SU-DHL-6 (cell line): ENCODE measurements around the gene SYNGR1.

Experiments
- EZH2phosphoT487 ChIP-seq: fragments of 200-600 bp; sonication (generic), shearing (Covaris generic); conservative IDR thresholded peaks from 2 replicates; pipeline ENCODE4 v1.6.1; 2018; ENCODE audit warnings: mild to moderate bottlenecking, antibody characterized with exemption, low read length, moderate library complexity, mixed read lengths
- TF ChIP-seq, protein P1 (sequence below): fragments of 200-600 bp; sonication (generic); IDR thresholded peaks from one replicate; pipeline ENCODE4 v1.5.1; 2017; ENCODE audit warnings: antibody characterized with exemption, mild to moderate bottlenecking, low read length, moderate library complexity; ENCODE audit not compliant: insufficient read depth, poor library complexity, severe bottlenecking

DNA sequence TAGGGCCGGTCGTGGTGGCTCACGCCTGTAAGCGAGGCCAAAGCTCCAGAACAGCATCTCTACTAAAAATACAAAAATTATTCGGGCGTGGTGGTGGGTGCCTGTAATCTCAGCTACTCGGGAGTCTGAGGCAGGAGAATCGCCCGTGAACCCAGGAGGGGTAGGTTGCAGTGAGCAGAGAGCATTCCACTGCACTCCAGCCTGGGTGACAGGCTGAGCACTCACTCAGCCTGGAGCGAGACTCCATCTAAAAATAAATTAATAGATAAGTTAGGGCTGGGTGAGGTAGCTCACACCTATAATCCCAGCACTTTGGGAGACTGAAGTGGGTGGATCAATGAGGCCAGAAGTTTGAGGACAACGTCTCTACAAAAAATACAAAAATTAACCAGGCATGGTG lies 39.6 kb downstream of the SYNGR1 start:
- no peak for TF ChIP-seq EZH2phosphoT487
- TF ChIP-seq, protein P1, sequence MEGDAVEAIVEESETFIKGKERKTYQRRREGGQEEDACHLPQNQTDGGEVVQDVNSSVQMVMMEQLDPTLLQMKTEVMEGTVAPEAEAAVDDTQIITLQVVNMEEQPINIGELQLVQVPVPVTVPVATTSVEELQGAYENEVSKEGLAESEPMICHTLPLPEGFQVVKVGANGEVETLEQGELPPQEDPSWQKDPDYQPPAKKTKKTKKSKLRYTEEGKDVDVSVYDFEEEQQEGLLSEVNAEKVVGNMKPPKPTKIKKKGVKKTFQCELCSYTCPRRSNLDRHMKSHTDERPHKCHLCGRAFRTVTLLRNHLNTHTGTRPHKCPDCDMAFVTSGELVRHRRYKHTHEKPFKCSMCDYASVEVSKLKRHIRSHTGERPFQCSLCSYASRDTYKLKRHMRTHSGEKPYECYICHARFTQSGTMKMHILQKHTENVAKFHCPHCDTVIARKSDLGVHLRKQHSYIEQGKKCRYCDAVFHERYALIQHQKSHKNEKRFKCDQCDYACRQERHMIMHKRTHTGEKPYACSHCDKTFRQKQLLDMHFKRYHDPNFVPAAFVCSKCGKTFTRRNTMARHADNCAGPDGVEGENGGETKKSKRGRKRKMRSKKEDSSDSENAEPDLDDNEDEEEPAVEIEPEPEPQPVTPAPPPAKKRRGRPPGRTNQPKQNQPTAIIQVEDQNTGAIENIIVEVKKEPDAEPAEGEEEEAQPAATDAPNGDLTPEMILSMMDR, result no peak
